Testis (tissue), 3 donors: ENCODE data around the gene CCDC196. TPM values are rescaled to one million over a fixed set of nuclear protein-coding genes. Genes with fewer than 3 reads are reported as not detected.

Experiments used
- DNase-seq: peaks from one replicate; pipeline ENCODE4 v3.0.0-alpha.2; 2019
- H3K27ac ChIP-seq, 2 donors: fragments of 200-600 bp; sonication (generic); one replicate each; pipeline ENCODE4 v1.5.1; 2019
- H3K27me3 ChIP-seq: fragments of 200-600 bp; sonication (generic); one replicate; pipeline ENCODE4 v1.5.1; 2019
- H3K36me3 ChIP-seq: fragments of 200-600 bp; sonication (generic); one replicate; pipeline ENCODE4 v1.5.1; 2017; ENCODE audit warnings: low read depth; ENCODE audit errors: missing control alignments
- H3K4me1 ChIP-seq: fragments of 200-600 bp; sonication (generic); one replicate; pipeline ENCODE4 v1.5.1; 2019
- H3K4me3 ChIP-seq, 2 donors: fragments of 200-600 bp; sonication (generic); one replicate each; pipeline ENCODE4 v1.5.1; 2017 to 2019
- H3K9me3 ChIP-seq: fragments of 200-600 bp; sonication (generic); one replicate; pipeline ENCODE4 v1.5.1; 2017
- POLR2A ChIP-seq: fragments of 450-650 bp; IDR thresholded peaks from one replicate; pipeline ENCODE4 v1.6.1; 2017; ENCODE audit warnings: antibody characterized with exemption, mild to moderate bottlenecking, moderate library complexity
- WGBS, 2 donors: methylation state at CpG; one replicate each; pipeline ENCODE4 v1.1.5; 2018; 5-methylcytosine and 5-hydroxymethylcytosine counted together
- intact Hi-C: fragments of 100-400 bp; cut with DNase I; formaldehyde crosslinking; loops from one replicate; pipeline ENCODE4 v1.15.1; 2023; ENCODE audit warnings: low total_unique reads
- polyA plus RNA-seq: library from polyadenylated mRNA; stranded (reverse); fragments of 350-450 nt; fragmentation: Illumina TruSeq; extraction: RNeasy Lipid Tissue Mini Kit (QIAGEN cat#74804); gene quantifications from one replicate; pipeline ENCODE4 v1.2.3, GENCODE V29; 2014; ENCODE audit warnings: low read depth, low replicate concordance; ENCODE audit not compliant: insufficient read depth
- total RNA-seq, 2 donors: library from RNA; depleted of rRNA; stranded (reverse); fragments of >200 nt; gene quantifications; one replicate each; pipeline ENCODE4 v1.2.3, GENCODE V29; 2016
- TF ChIP-seq, protein P1 (sequence below), 3 experiments: fragments of 450-650 bp in 2 of 3; fragments of 200-600 bp in 1 of 3; sonication (generic) in 1 of 3; IDR thresholded peaks; one replicate each; pipeline ENCODE4 v1.5.1; 2016 to 2019; ENCODE audit warnings: antibody characterized with exemption in 3 of 3, mild to moderate bottlenecking in 2 of 3, moderate library complexity in 1 of 3

Gene CCDC196
- total and polyA plus RNA-seq, 3 donors from 2014 or later, result 15.7 to 70.8 (median 66.6) TPM

DNA sequence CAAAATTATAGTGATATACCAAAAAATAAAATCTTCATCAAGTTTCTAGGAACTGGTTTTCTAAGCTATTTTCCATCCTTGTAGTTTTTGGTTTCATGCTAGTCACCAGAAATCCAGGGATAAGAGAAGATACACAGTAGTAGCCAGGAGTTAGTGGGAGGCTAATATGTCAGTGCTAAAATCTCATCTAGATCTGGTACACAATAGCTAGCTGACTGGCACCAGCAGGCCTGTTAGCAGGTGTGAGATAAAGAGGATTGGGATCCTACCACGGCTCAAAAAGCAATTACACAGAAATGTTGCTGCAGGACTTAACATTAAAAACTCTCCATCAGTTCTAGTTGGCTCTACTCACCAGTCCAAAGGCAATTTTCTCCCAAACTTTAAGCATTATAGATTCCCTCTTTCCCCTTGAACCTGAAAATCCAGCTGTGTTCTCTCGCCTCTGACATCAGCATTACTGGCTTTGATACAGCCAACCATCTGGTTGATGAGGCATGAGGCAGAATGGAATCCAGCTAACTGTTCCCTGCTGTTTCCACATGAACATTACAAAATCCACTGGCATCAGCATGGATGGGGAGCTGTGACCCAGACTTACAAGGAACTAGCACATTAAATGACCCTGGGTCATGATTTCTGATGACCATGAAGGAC is 41.8 kb upstream of the CCDC196 start:
- H3K4me1 ChIP-seq, result no peaks in the 10 kb centered on the region
- intact Hi-C loops, result no loop called here
- TF ChIP-seq POLR2A, result no peak
- TF ChIP-seq, protein P1, sequence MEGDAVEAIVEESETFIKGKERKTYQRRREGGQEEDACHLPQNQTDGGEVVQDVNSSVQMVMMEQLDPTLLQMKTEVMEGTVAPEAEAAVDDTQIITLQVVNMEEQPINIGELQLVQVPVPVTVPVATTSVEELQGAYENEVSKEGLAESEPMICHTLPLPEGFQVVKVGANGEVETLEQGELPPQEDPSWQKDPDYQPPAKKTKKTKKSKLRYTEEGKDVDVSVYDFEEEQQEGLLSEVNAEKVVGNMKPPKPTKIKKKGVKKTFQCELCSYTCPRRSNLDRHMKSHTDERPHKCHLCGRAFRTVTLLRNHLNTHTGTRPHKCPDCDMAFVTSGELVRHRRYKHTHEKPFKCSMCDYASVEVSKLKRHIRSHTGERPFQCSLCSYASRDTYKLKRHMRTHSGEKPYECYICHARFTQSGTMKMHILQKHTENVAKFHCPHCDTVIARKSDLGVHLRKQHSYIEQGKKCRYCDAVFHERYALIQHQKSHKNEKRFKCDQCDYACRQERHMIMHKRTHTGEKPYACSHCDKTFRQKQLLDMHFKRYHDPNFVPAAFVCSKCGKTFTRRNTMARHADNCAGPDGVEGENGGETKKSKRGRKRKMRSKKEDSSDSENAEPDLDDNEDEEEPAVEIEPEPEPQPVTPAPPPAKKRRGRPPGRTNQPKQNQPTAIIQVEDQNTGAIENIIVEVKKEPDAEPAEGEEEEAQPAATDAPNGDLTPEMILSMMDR (IDR thresholded peaks at IDR 0.05), result no peak
- 57 to 73% methylated on average over 2 of the region's 2 CpGs for WGBS, 2 donors
- no peak overlapping the region for H3K27ac ChIP-seq
- H3K36me3 ChIP-seq, result no peaks in the 10 kb centered on the region
- no peaks in the 10 kb centered on the region for H3K27me3 ChIP-seq
- no peak for DNase-seq
- no peak overlapping the region for H3K4me3 ChIP-seq
- no peaks in the 10 kb centered on the region for H3K9me3 ChIP-seq

DNA sequence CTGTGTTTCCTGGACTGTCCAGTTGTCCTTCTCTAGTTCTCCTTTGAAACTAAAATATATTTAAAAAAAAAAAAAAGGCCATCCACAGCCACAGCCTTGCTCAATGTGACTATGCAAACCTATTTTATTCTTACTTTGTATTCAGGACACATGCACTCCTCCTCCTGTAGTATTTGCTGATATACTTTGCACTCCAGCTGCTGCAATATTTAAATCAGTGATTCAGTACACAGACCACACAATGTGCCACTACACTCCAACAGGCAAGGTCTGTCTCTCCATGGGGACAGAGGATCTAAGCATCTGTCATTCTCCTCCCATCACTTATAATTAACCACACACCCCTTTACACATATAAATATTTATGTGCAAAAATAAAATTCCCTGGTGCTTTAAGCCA is 40.2 kb upstream of the CCDC196 start:
- Histone ChIP-seq H3K27ac (no peak overlapping the region), H3K4me1 (no peaks in the 10 kb centered on the region), H3K27me3 (no peaks in the 10 kb centered on the region), H3K4me3 (no peak overlapping the region), H3K36me3 (no peaks in the 10 kb centered on the region), H3K9me3 (no peaks in the 10 kb centered on the region)
- no peak for DNase-seq
- TF ChIP-seq POLR2A, result no peak
- TF ChIP-seq, protein P1 (IDR thresholded peaks at IDR 0.05), result no peak
- intact Hi-C loops, result no loop called here

DNA sequence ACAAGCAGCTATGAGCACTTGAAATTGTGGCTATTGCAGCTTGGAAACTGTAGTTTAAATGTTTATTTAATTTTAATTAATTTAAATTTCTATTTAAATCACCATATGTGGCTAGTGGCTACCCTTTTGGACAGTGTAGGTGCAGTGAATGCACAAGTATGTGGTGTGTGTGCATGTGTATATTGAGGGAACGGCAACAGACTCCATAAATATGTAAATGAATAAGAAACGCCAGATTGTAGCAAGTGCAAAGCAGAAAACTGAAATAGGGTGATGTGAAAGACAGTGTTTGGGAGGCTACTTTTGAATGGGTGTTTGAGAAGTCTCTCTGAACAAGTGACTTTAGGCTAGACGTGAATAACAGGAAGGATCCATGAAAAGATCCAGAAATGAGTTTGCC is 32.7 kb upstream of the CCDC196 start:
- Histone ChIP-seq H3K4me3 (no peak overlapping the region), H3K4me1 (no peaks in the 10 kb centered on the region), H3K36me3 (no peaks in the 10 kb centered on the region), H3K9me3 (no peaks in the 10 kb centered on the region), H3K27ac (no peak overlapping the region), H3K27me3 (no peaks in the 10 kb centered on the region)
- 75 to 77% methylated on average over 3 of the region's 3 CpGs for WGBS, 2 donors
- no peak for DNase-seq
- intact Hi-C loops, result no loop called here
- TF ChIP-seq, protein P1 (IDR thresholded peaks at IDR 0.05), result no peak
- no peak for TF ChIP-seq POLR2A

DNA sequence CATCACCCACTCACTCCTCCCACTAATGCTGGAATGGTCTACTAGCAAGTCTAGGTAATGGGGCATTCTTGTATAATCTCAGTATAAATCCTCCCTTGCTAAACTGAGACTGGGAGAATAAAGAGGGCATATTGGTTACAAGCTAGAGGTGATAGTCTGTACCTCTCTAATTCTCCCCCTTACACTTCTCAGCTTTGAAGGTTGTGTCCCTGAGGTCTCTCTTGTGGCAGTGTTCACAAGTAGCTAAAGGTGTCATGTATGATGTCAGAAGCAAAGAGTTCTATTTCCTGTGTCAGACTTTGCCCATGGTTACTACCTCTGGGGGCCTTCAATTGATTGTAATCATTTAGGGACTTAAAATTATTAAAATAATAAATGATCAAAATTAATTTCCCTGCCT is 26.6 kb upstream of the CCDC196 start:
- no peak for TF ChIP-seq POLR2A
- TF ChIP-seq, protein P1 (IDR thresholded peaks at IDR 0.05), result no peak

DNA sequence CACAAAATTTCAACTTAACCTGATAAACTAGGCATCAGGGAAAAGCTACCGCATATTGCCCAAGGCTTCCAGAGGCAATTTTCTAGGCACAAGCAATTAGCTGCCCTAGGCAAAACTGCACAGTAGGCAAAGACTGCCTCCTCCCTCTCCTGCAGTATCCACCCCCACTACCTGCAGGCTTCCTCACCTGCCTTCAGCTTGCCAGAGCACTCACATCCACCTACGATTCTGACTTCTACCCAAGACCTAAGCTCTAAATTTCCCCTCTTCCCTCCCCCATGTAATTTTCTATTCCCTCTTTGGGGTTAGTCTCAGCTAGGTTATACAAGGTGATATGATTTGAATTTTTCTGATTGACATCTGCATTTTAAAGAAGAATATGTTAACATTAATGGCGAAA is 21.9 kb upstream of the CCDC196 start:
- Histone ChIP-seq H3K27ac (no peak overlapping the region), H3K4me1 (no peaks in the 10 kb centered on the region), H3K27me3 (no peaks in the 10 kb centered on the region), H3K36me3 (no peaks in the 10 kb centered on the region), H3K4me3 (no peak overlapping the region), H3K9me3 (no peaks in the 10 kb centered on the region)
- DNase-seq, result no peak
- intact Hi-C loops, result no loop called here
- no peak for TF ChIP-seq POLR2A
- TF ChIP-seq, protein P1 (IDR thresholded peaks at IDR 0.05), result no peak
- WGBS, 2 donors, result 95 to 98% methylated on average over 3 of the region's 3 CpGs

More for the DNA sequence above, 26.6 kb upstream of the CCDC196 start:
- Histone ChIP-seq H3K9me3 (no peaks in the 10 kb centered on the region), H3K4me1 (no peaks in the 10 kb centered on the region), H3K36me3 (no peaks in the 10 kb centered on the region), H3K27ac (no peak overlapping the region), H3K4me3 (no peak overlapping the region), H3K27me3 (no peaks in the 10 kb centered on the region)
- intact Hi-C loops, result no loop called here
- DNase-seq, result no peak
